GM12878 (cell line): ENCODE measurements around the gene RAB3GAP1.

Experiments used
- CEBPB ChIP-seq, 2 experiments: fragments of 150-350 bp in 1 of 2; IDR thresholded peaks; 2 replicates each; pipeline ENCODE4 v1.6.1; 2012 to 2014; ENCODE audit warnings: low read depth in 2 of 2, low read length in 2 of 2, borderline replicate concordance in 1 of 2, inconsistent platforms in 1 of 2
- CTCF ChIP-seq, 3 experiments: IDR thresholded peaks in 2 of 3; conservative IDR thresholded peaks in 1 of 3; 2 replicates each; pipeline ENCODE4 v1.5.1; 2011; ENCODE audit warnings: low read depth in 3 of 3, low read length in 3 of 3, mild to moderate bottlenecking in 3 of 3, control low read depth in 2 of 3, moderate library complexity in 2 of 3, inconsistent platforms in 1 of 3, mixed read lengths in 1 of 3; ENCODE audit not compliant: control insufficient read depth in 2 of 3, insufficient read depth in 1 of 3; ENCODE audit errors: extremely low read depth in 1 of 3
- ETV6 ChIP-seq, 2 experiments: fragments of 450-650 bp in 1 of 2; IDR thresholded peaks in 1 of 2; conservative IDR thresholded peaks in 1 of 2; 2 replicates each; pipeline ENCODE4 v1.6.1; 2014; ENCODE audit warnings: antibody characterized with exemption in 1 of 2, borderline replicate concordance in 1 of 2, low read depth in 1 of 2, mild to moderate bottlenecking in 1 of 2, moderate library complexity in 1 of 2
- EZH2 ChIP-seq: IDR thresholded peaks from 2 replicates; pipeline ENCODE4 v1.6.1; 2012; ENCODE audit warnings: low read depth, mild to moderate bottlenecking, control low read depth, inconsistent platforms, low read length, borderline replicate concordance; ENCODE audit not compliant: control insufficient read depth
- MAX ChIP-seq: IDR thresholded peaks from 2 replicates; pipeline ENCODE4 v1.6.1; 2012; ENCODE audit warnings: low read depth, low read length, improper control_type of control experiment
- MTA3 ChIP-seq: IDR thresholded peaks from 2 replicates; pipeline ENCODE4 v1.6.1; 2012; ENCODE audit warnings: low read length, inconsistent platforms, borderline replicate concordance
- NR2F1 ChIP-seq: fragments of 450-650 bp; conservative IDR thresholded peaks from 2 replicates; pipeline ENCODE4 v1.6.1; 2017; ENCODE audit warnings: mild to moderate bottlenecking
- PKNOX1 ChIP-seq: fragments of 450-650 bp; IDR thresholded peaks from 2 replicates; pipeline ENCODE4 v1.6.1; 2016; ENCODE audit warnings: mild to moderate bottlenecking
- TARDBP ChIP-seq: IDR thresholded peaks from 2 replicates; pipeline ENCODE4 v1.6.1; 2016; ENCODE audit warnings: borderline replicate concordance
- TCF3 ChIP-seq: IDR thresholded peaks from 2 replicates; pipeline ENCODE4 v1.6.1; 2012; ENCODE audit warnings: low read depth, mild to moderate bottlenecking, low read length, borderline replicate concordance; ENCODE audit not compliant: insufficient read depth
- ZNF274 ChIP-seq: IDR thresholded peaks from one replicate; pipeline ENCODE4 v1.8.0; 2011; ENCODE audit not compliant: insufficient read length, insufficient read depth

- TF ChIP-seq TARDBP (no peak), EZH2 (no peak), NR2F1 (no peak), CEBPB (IDR thresholded peaks at IDR 0.05; ENCODE audit: borderline replicate concordance in 1 of 2, low read depth in 2 of 2, low read length in 2 of 2) (no peak), ZNF274 (no peak), CTCF (IDR thresholded peaks at IDR 0.05 in 2 of 3, conservative IDR thresholded peaks at IDR 0.05 in 1 of 3; ENCODE audit: control insufficient read depth in 2 of 3, extremely low read depth in 1 of 3, insufficient read depth in 1 of 3, low read depth in 3 of 3, low read length in 3 of 3) (no peak), PKNOX1 (no peak), TCF3 (no peak), MAX (no peak), ETV6 (conservative IDR thresholded peaks at IDR 0.05 in 1 of 2, IDR thresholded peaks at IDR 0.05 in 1 of 2; ENCODE audit: borderline replicate concordance in 1 of 2, low read depth in 1 of 2) (no peak), MTA3 (no peak)
These were observed 127.6 kb downstream of the RAB3GAP1 start for GRCh38 chr2:135179689-135180088.
